Activated CD8-positive, alpha-beta memory T cell treated with anti-CD3 and anti-CD28 coated beads for 1 hour (primary cell): ENCODE data around the gene AWAT1.
"Not testable (repeated sequence)": the region's sequence is repeated elsewhere in the genome, so short reads cannot be mapped to it uniquely, and the experiment has no call there.

Source experiments
- DNase-seq, 2 donors: peaks; one replicate each; pipeline ENCODE4 v3.0.0-alpha.2; 2020; ENCODE audit warnings: low read depth in 1 of 2; ENCODE audit errors: extremely low read depth in 1 of 2

Gene AWAT1

GRCh38 chrX:70260104-70260503, 25.6 kb downstream of the AWAT1 start, which contains the start of gene P2RY4:
Gene P2RY4 (minus strand): TSS chrX:70260204. CDS start chrX:70259624, 580 bp downstream.
- no peak for DNase-seq

DNA sequence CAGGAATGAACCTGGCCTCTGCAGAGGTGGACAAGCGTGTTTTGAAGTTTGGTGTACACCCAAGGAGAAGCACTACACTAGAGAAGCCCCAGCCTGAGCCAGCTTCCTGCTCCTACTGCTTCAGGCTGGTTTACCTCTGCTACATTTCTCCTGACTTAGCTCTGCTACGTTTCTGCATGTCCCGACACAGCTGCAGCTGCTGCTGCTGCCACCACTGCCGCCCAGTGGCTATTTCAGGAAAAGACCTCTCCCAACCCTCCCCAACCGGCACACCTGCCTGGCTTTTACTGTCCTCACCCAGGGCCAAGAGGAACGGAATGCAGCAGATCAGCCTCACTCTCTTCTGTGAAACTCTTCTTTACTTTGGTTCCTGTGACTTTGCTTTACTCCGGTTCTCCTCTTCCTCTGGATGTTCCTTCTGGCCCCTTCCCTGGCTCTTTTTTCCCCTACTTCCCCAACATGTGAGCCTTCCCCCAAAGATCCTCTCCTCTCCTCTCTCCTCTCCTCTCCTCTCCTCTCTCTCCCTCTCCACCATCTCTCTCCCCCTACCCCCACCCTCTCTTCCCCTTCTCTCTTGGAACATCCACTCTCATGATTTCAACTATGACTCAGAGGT, 28.6 kb downstream of the AWAT1 start:
- no peak for DNase-seq

GRCh38 chrX:70264784-70265183, 30.3 kb downstream of the AWAT1 start:
- no peak for DNase-seq

DNA sequence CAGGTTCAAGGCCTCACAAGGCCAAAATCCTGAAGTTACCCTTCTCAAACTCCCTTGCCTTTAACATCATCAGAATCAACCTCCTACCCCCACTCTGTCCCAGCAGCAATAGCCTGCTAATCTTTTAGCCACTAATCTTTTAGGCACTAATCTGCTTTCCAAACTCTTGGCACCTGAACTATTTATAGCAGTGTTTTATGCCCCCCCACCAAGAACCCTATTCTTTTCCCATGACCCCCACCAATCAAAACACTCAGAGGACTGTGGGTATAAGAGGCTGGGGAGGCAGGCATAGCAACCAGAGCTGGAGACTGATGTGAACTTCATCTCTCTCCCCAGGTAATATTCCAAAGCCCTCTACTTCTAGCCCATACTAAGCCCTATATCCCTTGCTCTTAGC, 33.6 kb downstream of the AWAT1 start, which contains the start of gene ARR3:
TSS of gene ARR3 (plus strand) at position 301 of the 400 bp plus-strand sequence. CDS start 1,052 bp downstream, outside the sequence.
- no peak for DNase-seq

GRCh38 chrX:70274029-70274428, 39.6 kb downstream of the AWAT1 start:
- DNase-seq, result not testable (repeated sequence)

DNA sequence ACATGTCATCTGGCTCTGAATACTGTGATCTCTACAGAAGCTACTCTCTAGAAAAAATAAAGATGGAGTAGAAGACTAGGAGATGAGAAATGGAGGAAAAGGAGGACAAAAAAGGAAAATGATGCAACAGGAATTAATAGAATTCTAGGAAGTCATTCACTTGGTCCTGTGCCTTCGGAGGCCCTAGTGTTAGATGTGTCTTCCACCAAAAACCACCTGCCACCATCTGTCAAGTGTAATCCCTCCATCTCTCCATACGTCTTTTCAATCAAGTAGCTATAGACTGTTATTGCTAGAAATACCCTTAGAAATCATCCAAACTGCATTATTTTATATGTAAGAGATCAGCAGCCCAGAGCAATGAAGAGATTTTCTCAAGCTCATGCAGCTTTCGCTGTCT, 44.6 kb downstream of the AWAT1 start:
- DNase-seq, result no peak

DNA sequence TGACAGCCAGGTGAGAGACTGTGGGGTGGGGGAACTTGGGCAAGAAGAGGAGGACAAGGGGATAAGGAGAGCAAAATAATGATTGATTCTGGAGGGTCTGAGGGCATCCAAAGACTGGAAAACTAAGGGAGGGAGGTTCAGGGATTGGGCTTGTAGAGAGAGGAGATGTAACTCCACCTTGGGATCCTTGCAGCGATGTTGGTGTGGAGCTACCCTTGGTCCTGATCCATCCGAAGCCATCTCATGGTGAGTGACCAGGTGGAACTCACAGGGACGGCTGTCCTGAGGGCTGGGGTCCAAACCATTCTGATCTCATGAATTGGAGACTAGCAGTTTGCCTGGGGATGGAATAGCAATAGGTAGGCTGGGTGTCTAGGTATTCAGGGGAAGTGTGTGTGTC, 46.1 kb downstream of the AWAT1 start:
- no peak for DNase-seq

DNA sequence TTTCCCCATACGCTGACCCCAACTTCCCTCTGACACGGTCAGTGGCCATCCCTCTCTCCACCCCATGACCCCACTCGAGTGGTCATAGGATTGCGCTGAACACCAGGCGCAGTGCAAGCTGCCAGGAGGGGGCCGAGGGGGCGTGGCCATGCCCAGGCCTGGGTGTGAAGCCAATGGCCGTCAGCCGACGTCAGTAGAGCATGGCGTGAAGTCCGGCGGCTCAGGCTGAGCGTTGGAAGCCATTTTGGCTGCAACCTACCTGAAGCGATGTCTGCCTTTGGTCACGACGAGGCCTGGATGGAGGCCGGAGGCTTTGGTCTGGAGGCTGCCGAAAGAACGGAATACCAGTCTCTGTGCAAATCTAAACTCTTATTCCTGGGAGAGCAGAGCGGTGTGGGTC, 47.5 kb downstream of the AWAT1 start, which contains the start of gene RAB41:
TSS of gene RAB41 (plus strand) at position 222 of the 400 bp plus-strand sequence. CDS start at position 268, 46 bp downstream.
- no peak for DNase-seq

DNA sequence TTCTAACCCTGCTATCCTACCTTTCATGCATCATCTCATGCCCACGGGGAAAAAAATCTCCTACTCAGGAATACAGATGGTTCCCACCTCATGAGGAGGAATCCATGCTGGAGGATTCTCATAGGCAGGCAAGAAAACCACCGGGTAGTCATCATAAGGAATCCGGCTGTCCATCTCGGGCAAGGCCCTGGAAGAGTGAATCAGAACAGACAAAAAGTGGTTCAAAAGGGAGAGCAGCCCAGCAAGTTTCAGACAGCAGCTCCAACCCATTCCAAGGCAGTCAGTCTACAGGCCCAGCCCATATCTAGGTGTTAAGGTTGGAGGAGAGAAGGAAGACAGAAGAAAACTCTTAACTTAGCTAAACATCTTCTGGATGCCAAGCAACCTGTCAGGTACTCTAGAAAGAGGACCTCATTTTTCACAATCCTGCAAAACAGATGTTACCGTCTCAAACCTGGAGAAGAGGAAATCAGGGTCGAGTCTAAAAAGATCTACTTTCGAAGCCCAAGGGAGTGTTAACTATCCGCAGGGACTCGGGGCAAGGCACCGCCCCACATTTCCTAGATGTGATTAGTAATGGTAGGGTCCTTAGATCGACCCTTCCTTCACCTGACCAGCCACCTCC, 54.8 kb downstream of the AWAT1 start:
- no peak for DNase-seq
